Measurements from ENCODE around the gene RNF152.
A peak's percentile ranks its signal among the peaks of the same experiment; 100 is the strongest.

The RNF152 gene

GRCh38 chr18:61766266-61766884 is 126.4 kb downstream of the RNF152 start:
- Histone ChIP-seq H3K27ac (no peak overlapping the region), H3K4me3 (no peak overlapping the region)
- DNase-seq (ENCODE audit: low spot score): no peak
- TF ChIP-seq CTCF (IDR thresholded peaks at IDR 0.05): no peak

GRCh38 chr18:61765097-61765496 is 127.7 kb downstream of the RNF152 start:
- H3K4me3 ChIP-seq: peak overlapping the region; percentile 14
- no peak for DNase-seq (ENCODE audit: low spot score)
- no peak for TF ChIP-seq CTCF (IDR thresholded peaks at IDR 0.05)
- H3K27ac ChIP-seq: peak overlapping the region in 1 of 2 donors; percentile 28

GRCh38 chr18:61764381-61764780 is 128.4 kb downstream of the RNF152 start:
- TF ChIP-seq CTCF (IDR thresholded peaks at IDR 0.05): no peak
- Histone ChIP-seq H3K4me3 (no peak overlapping the region), H3K27ac (peak overlapping the region in 1 of 2 donors; percentile 28)
- no peak for DNase-seq (ENCODE audit: low spot score)

- no peak for TF ChIP-seq CTCF (IDR thresholded peaks at IDR 0.05)
- H3K4me3 ChIP-seq: no peak overlapping the region
- H3K27ac ChIP-seq: no peak overlapping the region
- DNase-seq (ENCODE audit: low spot score): no peak
These were observed 130.9 kb downstream of the RNF152 start for GRCh38 chr18:61761875-61762274.
